Endothelial cell of umbilical vein (primary cell): ENCODE results near the gene IBTK.

Experiments
- CTCF ChIP-seq, 2 donors: IDR thresholded peaks; 1 replicate in 1 of 2; 2 replicates in 1 of 2; pipeline ENCODE4 v1.5.1; 2011; ENCODE audit warnings: low read length in 2 of 2, mild to moderate bottlenecking in 2 of 2, moderate library complexity in 2 of 2, control low read depth in 1 of 2, inconsistent platforms in 1 of 2, low read depth in 1 of 2; ENCODE audit not compliant: insufficient read depth in 1 of 2; ENCODE audit errors: extremely low read depth in 1 of 2
- EZH2 ChIP-seq: IDR thresholded peaks from 2 replicates; pipeline ENCODE4 v1.6.1; 2012; ENCODE audit warnings: borderline replicate concordance, low read depth, mild to moderate bottlenecking, moderate library complexity, low read length, inconsistent platforms; ENCODE audit not compliant: severe bottlenecking
- FOS ChIP-seq: IDR thresholded peaks from 2 replicates; pipeline ENCODE4 v1.6.1; 2011; ENCODE audit warnings: mild to moderate bottlenecking, low read length, moderate library complexity, borderline replicate concordance; ENCODE audit not compliant: insufficient read depth
- JUN ChIP-seq: IDR thresholded peaks from 2 replicates; pipeline ENCODE4 v1.6.1; 2011; ENCODE audit warnings: borderline replicate concordance, low read depth; ENCODE audit not compliant: insufficient read length, insufficient read depth
- MYC ChIP-seq: IDR thresholded peaks from one replicate; pipeline ENCODE4 v1.6.1; 2011; ENCODE audit warnings: mild to moderate bottlenecking, low read depth, low read length
- POLR2A ChIP-seq: IDR thresholded peaks from 2 replicates; pipeline ENCODE4 v1.6.1; 2012; ENCODE audit warnings: low read depth, mild to moderate bottlenecking, control low read depth, low read length
- POLR2AphosphoS5 ChIP-seq: IDR thresholded peaks from 2 replicates; pipeline ENCODE4 v1.6.1; 2012; ENCODE audit warnings: low read depth, mild to moderate bottlenecking, control low read depth, low read length, moderate library complexity; ENCODE audit not compliant: insufficient read depth
- TF ChIP-seq, protein P1 (sequence below): IDR thresholded peaks from 2 replicates; pipeline ENCODE4 v1.6.1; 2011; ENCODE audit not compliant: insufficient read depth, insufficient read length

DNA sequence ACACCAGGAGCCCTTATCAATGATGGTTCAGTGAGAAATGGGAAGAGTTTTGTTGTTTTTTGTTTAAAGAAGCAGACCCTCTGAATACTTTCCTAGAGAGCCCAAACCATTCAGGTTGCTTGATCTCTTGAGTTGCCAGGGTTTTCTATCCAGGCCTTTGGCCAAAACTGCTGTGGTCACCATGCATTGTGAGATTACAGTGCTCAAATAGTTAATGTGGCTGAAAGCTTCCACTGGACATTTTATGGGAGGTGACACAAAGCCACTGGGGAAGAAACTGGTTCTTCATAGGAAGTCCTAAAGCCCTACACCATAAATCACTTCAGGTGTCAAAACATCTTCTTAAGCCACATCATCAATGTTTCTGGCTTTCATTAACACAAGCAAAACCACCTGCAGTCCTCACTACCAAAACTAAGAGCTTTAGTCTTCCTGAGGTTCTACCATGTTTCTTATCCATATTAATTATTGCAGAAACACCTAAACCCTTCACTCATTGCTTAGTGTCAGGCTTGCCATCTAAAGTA lies 101.6 kb downstream of the IBTK start:
- TF ChIP-seq POLR2A (no peak), CTCF (IDR thresholded peaks at IDR 0.05; ENCODE audit: extremely low read depth in 1 of 2, insufficient read depth in 1 of 2, low read depth in 1 of 2, low read length in 2 of 2) (no peak), EZH2 (no peak), JUN (no peak), POLR2AphosphoS5 (no peak), FOS (no peak), MYC (no peak)
- TF ChIP-seq, protein P1, sequence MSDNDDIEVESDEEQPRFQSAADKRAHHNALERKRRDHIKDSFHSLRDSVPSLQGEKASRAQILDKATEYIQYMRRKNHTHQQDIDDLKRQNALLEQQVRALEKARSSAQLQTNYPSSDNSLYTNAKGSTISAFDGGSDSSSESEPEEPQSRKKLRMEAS, result no peak
